SKM-1 treated with dmso at 0.1 percent for 144 hours (cell line): ENCODE data around the gene UFSP2.

Source experiments
- DNase-seq: peaks from one replicate; lab custom pipeline; 2025; ENCODE audit not compliant: unreplicated experiment; lab: John Stamatoyannopoulos, UW

UFSP2 gene

DNA sequence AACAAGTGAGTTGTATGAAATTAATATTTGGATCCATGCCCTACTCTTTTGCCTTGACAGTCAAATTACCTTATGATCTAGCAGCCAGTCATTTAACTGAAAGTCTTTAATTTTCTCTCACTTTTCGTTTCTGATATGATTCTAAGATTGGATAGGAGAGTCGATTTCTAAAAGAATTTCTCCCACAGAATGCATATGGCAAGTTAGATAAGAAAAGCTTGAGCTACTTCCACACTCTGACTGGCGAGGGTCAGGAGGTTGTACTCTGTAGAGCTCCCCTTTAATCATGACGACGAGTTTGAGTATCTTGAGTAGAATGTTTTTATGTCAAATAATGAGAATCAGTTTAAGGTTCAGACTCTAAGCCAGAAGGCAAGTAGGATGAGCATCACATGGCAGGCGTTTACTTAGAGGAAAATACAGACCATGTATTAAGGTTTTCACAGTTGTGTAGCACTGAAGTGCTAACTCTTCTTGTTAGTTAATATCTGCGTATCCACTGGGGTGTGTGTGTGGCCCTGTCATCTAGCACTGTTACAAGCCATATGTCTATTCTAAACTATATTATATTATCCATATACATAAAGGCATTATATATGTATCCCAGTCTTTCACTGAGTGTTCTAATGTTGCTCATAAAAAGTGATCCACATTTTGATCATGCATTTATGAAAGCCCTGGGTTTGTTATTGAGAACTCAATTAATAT is 67.9 kb downstream of the UFSP2 start:
- DNase-seq = no peak

DNA sequence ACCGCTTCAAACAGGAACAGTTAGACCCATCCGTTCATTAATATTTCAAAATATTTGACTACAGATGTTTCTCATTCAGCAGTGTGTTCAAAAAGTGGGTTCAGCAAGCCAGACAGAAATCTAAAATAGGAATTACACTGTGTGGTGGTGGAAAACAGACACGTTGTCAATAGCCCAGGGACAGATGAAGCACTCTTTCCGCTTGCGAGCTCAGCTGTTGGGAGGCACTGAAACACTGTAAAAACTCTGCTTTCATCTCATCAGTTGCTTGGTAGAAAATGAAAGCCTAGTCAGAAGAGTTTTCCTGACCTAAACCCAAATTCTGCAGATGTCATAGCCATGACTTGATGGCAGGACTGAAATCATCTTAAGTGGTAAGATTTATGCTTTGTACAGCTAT is 68.6 kb downstream of the UFSP2 start:
- DNase-seq = no peak

DNA sequence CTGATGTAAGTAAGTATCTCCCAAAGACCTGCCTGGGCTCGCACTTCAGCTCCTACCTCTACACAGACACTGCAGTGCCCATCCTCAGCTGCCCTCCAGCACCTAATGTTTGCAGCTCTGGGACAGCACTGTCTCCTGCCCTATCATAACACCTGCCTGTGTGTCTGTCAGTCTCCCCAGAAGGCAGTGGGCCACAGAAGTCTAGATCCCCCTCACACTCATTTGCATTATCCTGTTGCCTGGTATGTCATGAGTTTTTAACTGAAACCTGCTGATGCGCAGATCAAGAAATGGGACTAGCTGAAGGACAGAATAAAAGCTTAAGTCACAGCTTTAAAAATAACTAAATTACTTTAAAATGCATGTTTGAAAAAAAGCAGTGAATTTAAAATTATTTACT is 73.0 kb downstream of the UFSP2 start:
- no peak for DNase-seq

DNA sequence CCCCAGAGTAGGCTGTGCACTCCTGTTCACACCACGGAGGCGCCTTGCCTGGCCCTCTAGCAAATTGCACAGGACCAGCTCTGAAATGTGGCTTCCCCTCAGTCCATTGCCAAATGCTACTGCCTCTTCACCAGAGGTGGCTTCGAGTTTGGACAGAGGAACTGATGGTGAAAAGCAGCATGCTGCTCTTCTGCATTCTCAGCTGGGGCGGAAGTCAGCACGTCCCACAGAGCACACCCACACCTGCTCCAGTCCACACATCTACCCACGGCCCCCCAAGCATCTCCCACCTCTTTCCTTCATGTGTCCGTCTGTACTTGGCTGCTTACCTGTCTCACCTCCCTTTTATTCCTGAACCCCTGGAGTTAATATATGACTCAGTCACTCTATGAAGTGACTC is 73.6 kb downstream of the UFSP2 start:
- no peak for DNase-seq

DNA sequence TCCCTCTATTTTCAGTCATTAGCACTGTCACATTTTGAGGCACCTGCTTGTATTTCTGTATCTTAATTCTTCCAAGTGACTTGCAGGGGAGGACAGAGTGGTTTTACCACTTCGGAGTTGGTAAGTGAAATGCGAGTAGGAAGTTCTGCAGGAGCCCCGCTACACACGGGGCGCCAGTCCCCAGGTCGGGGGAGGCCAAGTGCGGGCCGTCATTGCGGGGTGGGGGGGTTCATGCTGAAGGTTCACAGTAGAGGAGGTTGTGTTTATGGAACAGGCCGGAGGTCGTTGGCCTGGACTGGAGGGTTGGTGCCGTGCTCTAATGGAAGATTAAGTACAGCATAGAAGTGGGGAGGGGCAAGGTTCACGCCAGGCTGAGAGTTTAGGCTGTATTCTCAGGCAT is 74.1 kb downstream of the UFSP2 start:
- DNase-seq = no peak
